ENCODE data around the gene PRDX5. TPM values are rescaled to one million over a fixed set of nuclear protein-coding genes. Genes with fewer than 3 reads are reported as not detected.

PRDX5 gene
- total and polyA plus RNA-seq, 9 of the 15 experiments (the other 6 are each of a cell fraction or from before 2014, with no cell fraction given): 40.8 to 327 (median 204) TPM

DNA sequence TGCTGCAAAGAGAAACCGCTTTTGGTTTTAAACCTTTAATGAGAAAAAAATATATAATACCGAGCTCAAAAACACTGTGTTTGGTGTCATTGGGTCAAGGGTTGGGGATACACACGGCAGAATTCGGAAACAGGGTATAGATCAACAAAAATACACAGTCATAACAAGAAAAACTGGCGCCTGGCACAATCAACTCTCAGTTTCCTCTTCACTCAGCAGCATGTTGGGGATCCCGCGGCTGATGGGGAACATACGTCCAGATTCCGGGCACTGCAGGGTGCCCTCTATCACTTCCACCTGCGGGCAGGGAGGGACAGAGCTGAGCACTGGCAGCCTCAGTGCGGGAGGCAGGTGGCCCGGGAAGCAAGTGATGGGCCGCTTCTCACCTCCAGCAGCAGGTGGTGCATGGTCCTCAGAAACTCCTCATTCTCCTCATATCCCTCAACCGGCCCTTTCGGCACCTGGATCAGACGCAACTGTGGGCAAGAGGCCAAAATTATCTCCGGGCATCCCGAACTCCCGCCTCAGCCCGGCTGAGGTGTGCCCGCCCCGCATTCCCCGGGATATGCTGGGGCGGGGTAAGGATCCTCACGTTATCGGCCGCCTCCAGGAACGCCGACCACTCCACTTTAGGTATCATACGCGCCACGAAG is 1.1 kb upstream of the PRDX5 start (continued):
- TF ChIP-seq, protein P1, sequence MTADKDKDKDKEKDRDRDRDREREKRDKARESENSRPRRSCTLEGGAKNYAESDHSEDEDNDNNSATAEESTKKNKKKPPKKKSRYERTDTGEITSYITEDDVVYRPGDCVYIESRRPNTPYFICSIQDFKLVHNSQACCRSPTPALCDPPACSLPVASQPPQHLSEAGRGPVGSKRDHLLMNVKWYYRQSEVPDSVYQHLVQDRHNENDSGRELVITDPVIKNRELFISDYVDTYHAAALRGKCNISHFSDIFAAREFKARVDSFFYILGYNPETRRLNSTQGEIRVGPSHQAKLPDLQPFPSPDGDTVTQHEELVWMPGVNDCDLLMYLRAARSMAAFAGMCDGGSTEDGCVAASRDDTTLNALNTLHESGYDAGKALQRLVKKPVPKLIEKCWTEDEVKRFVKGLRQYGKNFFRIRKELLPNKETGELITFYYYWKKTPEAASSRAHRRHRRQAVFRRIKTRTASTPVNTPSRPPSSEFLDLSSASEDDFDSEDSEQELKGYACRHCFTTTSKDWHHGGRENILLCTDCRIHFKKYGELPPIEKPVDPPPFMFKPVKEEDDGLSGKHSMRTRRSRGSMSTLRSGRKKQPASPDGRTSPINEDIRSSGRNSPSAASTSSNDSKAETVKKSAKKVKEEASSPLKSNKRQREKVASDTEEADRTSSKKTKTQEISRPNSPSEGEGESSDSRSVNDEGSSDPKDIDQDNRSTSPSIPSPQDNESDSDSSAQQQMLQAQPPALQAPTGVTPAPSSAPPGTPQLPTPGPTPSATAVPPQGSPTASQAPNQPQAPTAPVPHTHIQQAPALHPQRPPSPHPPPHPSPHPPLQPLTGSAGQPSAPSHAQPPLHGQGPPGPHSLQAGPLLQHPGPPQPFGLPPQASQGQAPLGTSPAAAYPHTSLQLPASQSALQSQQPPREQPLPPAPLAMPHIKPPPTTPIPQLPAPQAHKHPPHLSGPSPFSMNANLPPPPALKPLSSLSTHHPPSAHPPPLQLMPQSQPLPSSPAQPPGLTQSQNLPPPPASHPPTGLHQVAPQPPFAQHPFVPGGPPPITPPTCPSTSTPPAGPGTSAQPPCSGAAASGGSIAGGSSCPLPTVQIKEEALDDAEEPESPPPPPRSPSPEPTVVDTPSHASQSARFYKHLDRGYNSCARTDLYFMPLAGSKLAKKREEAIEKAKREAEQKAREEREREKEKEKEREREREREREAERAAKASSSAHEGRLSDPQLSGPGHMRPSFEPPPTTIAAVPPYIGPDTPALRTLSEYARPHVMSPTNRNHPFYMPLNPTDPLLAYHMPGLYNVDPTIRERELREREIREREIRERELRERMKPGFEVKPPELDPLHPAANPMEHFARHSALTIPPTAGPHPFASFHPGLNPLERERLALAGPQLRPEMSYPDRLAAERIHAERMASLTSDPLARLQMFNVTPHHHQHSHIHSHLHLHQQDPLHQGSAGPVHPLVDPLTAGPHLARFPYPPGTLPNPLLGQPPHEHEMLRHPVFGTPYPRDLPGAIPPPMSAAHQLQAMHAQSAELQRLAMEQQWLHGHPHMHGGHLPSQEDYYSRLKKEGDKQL (CRISPR knock-in tag; IDR thresholded peaks at IDR 0.05; ENCODE audit: borderline replicate concordance): no peak
- TF ChIP-seq MIER1 (IDR thresholded peaks at IDR 0.05; ENCODE audit: low read depth): 0 out of 2 replicates have a peak, but pooled peaks have one; percentile 15
- TF ChIP-seq TEAD4 (IDR thresholded peaks at IDR 0.05; ENCODE audit: low read length): peak; percentile 29; the same call in 1 of the 2 replicates
- no peak for TF ChIP-seq TEAD4 (CRISPR knock-in tag; IDR thresholded peaks at IDR 0.05; ENCODE audit: borderline replicate concordance)
- TF ChIP-seq, protein P2, sequence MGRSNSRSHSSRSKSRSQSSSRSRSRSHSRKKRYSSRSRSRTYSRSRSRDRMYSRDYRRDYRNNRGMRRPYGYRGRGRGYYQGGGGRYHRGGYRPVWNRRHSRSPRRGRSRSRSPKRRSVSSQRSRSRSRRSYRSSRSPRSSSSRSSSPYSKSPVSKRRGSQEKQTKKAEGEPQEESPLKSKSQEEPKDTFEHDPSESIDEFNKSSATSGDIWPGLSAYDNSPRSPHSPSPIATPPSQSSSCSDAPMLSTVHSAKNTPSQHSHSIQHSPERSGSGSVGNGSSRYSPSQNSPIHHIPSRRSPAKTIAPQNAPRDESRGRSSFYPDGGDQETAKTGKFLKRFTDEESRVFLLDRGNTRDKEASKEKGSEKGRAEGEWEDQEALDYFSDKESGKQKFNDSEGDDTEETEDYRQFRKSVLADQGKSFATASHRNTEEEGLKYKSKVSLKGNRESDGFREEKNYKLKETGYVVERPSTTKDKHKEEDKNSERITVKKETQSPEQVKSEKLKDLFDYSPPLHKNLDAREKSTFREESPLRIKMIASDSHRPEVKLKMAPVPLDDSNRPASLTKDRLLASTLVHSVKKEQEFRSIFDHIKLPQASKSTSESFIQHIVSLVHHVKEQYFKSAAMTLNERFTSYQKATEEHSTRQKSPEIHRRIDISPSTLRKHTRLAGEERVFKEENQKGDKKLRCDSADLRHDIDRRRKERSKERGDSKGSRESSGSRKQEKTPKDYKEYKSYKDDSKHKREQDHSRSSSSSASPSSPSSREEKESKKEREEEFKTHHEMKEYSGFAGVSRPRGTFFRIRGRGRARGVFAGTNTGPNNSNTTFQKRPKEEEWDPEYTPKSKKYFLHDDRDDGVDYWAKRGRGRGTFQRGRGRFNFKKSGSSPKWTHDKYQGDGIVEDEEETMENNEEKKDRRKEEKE (IDR thresholded peaks at IDR 0.05; ENCODE audit: borderline replicate concordance in 1 of 2, control insufficient read depth in 1 of 2, low read depth in 2 of 2, low read length in 1 of 2): 0 out of 4 replicates have a peak, but pooled peaks of 1 of the 2 experiments have one; percentile 55
- 0 out of 2 replicates have a peak, but pooled peaks have one; percentile 69 for TF ChIP-seq GABPA (tag; conservative IDR thresholded peaks at IDR 0.05; ENCODE audit: low read depth)
- 0 out of 2 replicates have a peak, but pooled peaks have one; percentile 18 for TF ChIP-seq CC2D1A (IDR thresholded peaks at IDR 0.05)
- TF ChIP-seq, protein P3, sequence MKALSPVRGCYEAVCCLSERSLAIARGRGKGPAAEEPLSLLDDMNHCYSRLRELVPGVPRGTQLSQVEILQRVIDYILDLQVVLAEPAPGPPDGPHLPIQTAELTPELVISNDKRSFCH (CRISPR knock-in tag; IDR thresholded peaks at IDR 0.05): no peak
- TF ChIP-seq, protein P3 (tag; IDR thresholded peaks at IDR 0.05): 0 out of 2 replicates have a peak, but pooled peaks have one; percentile 20
- TF ChIP-seq ZFPM2 (CRISPR knock-in tag; IDR thresholded peaks at IDR 0.05): no peak
- TF ChIP-seq, protein P4, sequence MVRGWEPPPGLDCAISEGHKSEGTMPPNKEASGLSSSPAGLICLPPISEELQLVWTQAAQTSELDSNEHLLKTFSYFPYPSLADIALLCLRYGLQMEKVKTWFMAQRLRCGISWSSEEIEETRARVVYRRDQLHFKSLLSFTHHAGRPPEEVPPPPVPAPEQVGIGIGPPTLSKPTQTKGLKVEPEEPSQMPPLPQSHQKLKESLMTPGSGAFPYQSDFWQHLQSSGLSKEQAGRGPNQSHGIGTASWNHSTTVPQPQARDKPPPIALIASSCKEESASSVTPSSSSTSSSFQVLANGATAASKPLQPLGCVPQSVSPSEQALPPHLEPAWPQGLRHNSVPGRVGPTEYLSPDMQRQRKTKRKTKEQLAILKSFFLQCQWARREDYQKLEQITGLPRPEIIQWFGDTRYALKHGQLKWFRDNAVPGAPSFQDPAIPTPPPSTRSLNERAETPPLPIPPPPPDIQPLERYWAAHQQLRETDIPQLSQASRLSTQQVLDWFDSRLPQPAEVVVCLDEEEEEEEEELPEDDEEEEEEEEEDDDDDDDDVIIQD (CRISPR knock-in tag; IDR thresholded peaks at IDR 0.05): no peak
- TF ChIP-seq GTF3C2 (IDR thresholded peaks at IDR 0.05; ENCODE audit: borderline replicate concordance, extremely low read depth, insufficient read length): no peak
